Keratinocyte (primary cell): ENCODE measurements around the gene PRR20E. TPM values are rescaled to one million over a fixed set of nuclear protein-coding genes. Genes with fewer than 3 reads are reported as not detected.
"Not testable (repeated sequence)": the region's sequence is repeated elsewhere in the genome, so short reads cannot be mapped to it uniquely, and the experiment has no call there.

Experiments
- DNase-seq: peaks from one replicate; pipeline ENCODE4 v3.0.0-alpha.2; 2011; ENCODE audit warnings: low read depth, missing footprints, low spot score
- FAIRE-seq: peaks from 2 replicates; lab custom pipeline; 2011; peaks lifted over from hg19 to GRCh38; lab: Jason Lieb, UNC
- H2AFZ ChIP-seq: 2 replicates; pipeline ENCODE4 v1.6.0; 2012; ENCODE audit warnings: low read length, control low read depth, inconsistent platforms; ENCODE audit not compliant: control insufficient read depth
- H3K27ac ChIP-seq: 2 replicates; pipeline ENCODE4 v1.5.1; 2011; ENCODE audit warnings: low read length; ENCODE audit not compliant: control insufficient read depth, insufficient read depth
- H3K27me3 ChIP-seq: 3 replicates; pipeline ENCODE4 v1.6.0; 2011; ENCODE audit warnings: low read length; ENCODE audit not compliant: control insufficient read depth, insufficient read depth; ENCODE audit errors: extremely low read depth
- H3K36me3 ChIP-seq, 2 experiments: 2 replicates in 1 of 2; 3 replicates in 1 of 2; pipeline ENCODE4 v1.5.1; 2011; ENCODE audit warnings: low read length in 2 of 2, mild to moderate bottlenecking in 1 of 2; ENCODE audit not compliant: control insufficient read depth in 2 of 2, insufficient read depth in 2 of 2; ENCODE audit errors: extremely low read depth in 1 of 2
- H3K4me1 ChIP-seq: 3 replicates; pipeline ENCODE4 v1.5.1; 2011; ENCODE audit warnings: low read length; ENCODE audit not compliant: control insufficient read depth, insufficient read depth; ENCODE audit errors: extremely low read depth
- H3K4me2 ChIP-seq: 3 replicates; pipeline ENCODE4 v1.6.0; 2011; ENCODE audit warnings: low read depth, low read length; ENCODE audit not compliant: control insufficient read depth, insufficient read depth; ENCODE audit errors: extremely low read depth
- H3K4me3 ChIP-seq, 3 experiments: fragments of 200-600 bp in 1 of 3; sonication (generic) in 1 of 3; 2 replicates in 2 of 3; 3 replicates in 1 of 3; pipeline ENCODE4 v1.5.1; 2011 to 2016; ENCODE audit warnings: low read length in 3 of 3, mild to moderate bottlenecking in 3 of 3, control low read depth in 2 of 3, inconsistent platforms in 1 of 3, low read depth in 1 of 3, mixed read lengths in 1 of 3, mixed run types in 1 of 3, moderate library complexity in 1 of 3; ENCODE audit not compliant: control insufficient read depth in 2 of 3, insufficient read depth in 2 of 3; ENCODE audit errors: extremely low read depth in 1 of 3
- H3K79me2 ChIP-seq: 2 replicates; pipeline ENCODE4 v1.6.0; 2012; ENCODE audit warnings: low read length; ENCODE audit not compliant: control insufficient read depth, insufficient read depth
- H3K9ac ChIP-seq: 3 replicates; pipeline ENCODE4 v1.6.0; 2011; ENCODE audit warnings: low read length; ENCODE audit not compliant: control insufficient read depth, insufficient read depth; ENCODE audit errors: extremely low read depth
- H3K9me1 ChIP-seq: 3 replicates; pipeline ENCODE4 v1.6.0; 2011; ENCODE audit warnings: low read length; ENCODE audit not compliant: control insufficient read depth, insufficient read depth; ENCODE audit errors: extremely low read depth
- H3K9me3 ChIP-seq: 2 replicates; pipeline ENCODE4 v1.5.1; 2012; ENCODE audit warnings: low read depth, low read length; ENCODE audit not compliant: control insufficient read depth
- H4K20me1 ChIP-seq: 3 replicates; pipeline ENCODE4 v1.6.0; 2011; ENCODE audit warnings: low read length; ENCODE audit not compliant: control insufficient read depth, insufficient read depth; ENCODE audit errors: extremely low read depth
- dilution Hi-C: fragments of 300-500 bp; cut with MboI; formaldehyde crosslinking; loops from one replicate; pipeline ENCODE4 v1.7.0; 2020; ENCODE audit warnings: low sequenced_read_pairs; ENCODE audit not compliant: extremely low pct_ligation_motif_present
- polyA plus RNA-seq, 5 experiments: library from polyadenylated mRNA; depleted of rRNA in 3 of 5; stranded (reverse) in 3 of 5; stranded (forward) in 1 of 5; unstranded in 1 of 5; fragments of >200 nt; gene quantifications; 1 replicate in 1 of 5; 2 replicates in 3 of 5; 3 replicates in 1 of 5; pipeline versions ENCODE4 v1.2.1 to v1.2.3, GENCODE V29; 2011 to 2012; ENCODE audit warnings: missing spikeins in 2 of 5, low read depth in 1 of 5, low replicate concordance in 1 of 5

PRR20E gene
- polyA plus RNA-seq, 1 donor (not counting 4 experiments of a cell fraction or from before 2014, with no cell fraction given) = not detected

DNA sequence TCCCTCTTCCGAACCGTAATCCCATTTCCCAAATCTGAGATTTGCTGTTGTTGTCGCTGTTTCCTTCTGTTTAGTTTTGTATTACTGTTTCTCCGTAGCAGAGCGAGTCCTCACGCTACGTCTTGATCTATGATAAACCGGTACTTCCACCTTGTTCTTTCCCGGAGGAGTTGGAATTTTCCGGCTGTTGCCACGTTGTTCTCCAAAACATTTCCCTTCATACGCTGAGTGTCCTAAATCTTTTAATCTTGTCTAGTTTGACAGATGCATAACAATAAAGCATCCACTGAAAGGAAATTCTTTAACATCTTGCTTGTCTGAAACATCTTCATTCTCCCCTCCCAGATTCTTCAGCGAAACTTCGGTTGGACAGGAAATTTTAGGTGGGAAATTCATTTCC is 18.9 kb upstream of the PRR20E start:
- H3K36me3 ChIP-seq, DNase-seq, H4K20me1 ChIP-seq, H3K4me2 ChIP-seq, H3K9me3 ChIP-seq, H3K4me1 ChIP-seq, H3K9ac ChIP-seq, FAIRE-seq, H3K27ac ChIP-seq, H3K4me3 ChIP-seq, H2AFZ ChIP-seq, H3K9me1 ChIP-seq, dilution Hi-C loops, H3K79me2 ChIP-seq, H3K27me3 ChIP-seq: not testable (repeated sequence)

DNA sequence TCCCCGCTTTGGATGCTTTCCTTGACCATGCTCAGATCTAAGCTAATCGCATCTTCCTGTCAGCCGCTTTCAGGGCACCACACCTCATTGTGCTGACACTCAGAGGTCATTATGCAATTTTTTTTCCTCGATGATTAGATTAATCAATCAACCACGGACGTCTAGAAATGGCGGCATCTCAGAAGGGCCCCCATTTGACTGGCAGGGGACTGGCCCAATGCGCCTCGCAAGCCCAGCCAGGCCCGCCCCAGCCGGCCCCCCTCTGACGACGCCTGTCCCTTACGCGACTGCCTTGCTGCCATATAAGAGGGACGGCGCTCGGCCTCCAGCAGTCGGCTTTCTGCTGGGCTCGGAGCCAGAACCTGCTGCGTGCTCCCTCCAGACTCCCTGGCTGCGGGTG is 13.2 kb upstream of the PRR20E start, which contains the start of gene PRR20C:
TSS of gene PRR20C (plus strand) at position 301 of the 400 bp plus-strand sequence. CDS start 387 bp downstream, outside the sequence.
- H3K9me1 ChIP-seq, FAIRE-seq, H4K20me1 ChIP-seq, H3K4me2 ChIP-seq, H3K9me3 ChIP-seq, H3K4me1 ChIP-seq, DNase-seq, H3K36me3 ChIP-seq, H3K9ac ChIP-seq, H3K27me3 ChIP-seq, H3K27ac ChIP-seq, dilution Hi-C loops, H3K4me3 ChIP-seq, H2AFZ ChIP-seq, H3K79me2 ChIP-seq: not testable (repeated sequence)

DNA sequence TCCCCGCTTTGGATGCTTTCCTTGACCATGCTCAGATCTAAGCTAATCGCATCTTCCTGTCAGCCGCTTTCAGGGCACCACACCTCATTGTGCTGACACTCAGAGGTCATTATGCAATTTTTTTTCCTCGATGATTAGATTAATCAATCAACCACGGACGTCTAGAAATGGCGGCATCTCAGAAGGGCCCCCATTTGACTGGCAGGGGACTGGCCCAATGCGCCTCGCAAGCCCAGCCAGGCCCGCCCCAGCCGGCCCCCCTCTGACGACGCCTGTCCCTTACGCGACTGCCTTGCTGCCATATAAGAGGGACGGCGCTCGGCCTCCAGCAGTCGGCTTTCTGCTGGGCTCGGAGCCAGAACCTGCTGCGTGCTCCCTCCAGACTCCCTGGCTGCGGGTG is 6.7 kb upstream of the PRR20E start, which contains the start of gene PRR20D:
TSS of gene PRR20D (plus strand) at position 301 of the 400 bp plus-strand sequence. CDS start 387 bp downstream, outside the sequence.
- H3K36me3 ChIP-seq, H3K79me2 ChIP-seq, H3K4me3 ChIP-seq, DNase-seq, H3K4me1 ChIP-seq, H3K9me1 ChIP-seq, H4K20me1 ChIP-seq, H3K4me2 ChIP-seq, FAIRE-seq, dilution Hi-C loops, H3K27ac ChIP-seq, H3K9ac ChIP-seq, H3K9me3 ChIP-seq, H3K27me3 ChIP-seq, H2AFZ ChIP-seq: not testable (repeated sequence)
